GM23338 (cell line): ENCODE measurements around the gene SHISAL1. TPM values are rescaled to one million over a fixed set of nuclear protein-coding genes. Genes with fewer than 3 reads are reported as not detected.

ENCODE experiments used
- ATAC-seq: fragments of 200-7000 bp; cut with Tn5 transposase; 3 replicates; pipeline ENCODE4 v1.9.1; 2020
- DNase-seq: peaks from one replicate; pipeline ENCODE4 v3.0.0-alpha.2; 2015; ENCODE audit warnings: low spot score
- H2AFZ ChIP-seq: fragments of 200-600 bp; sonication (generic); 2 replicates; pipeline ENCODE4 v1.8.0; 2016; ENCODE audit warnings: antibody characterized with exemption, mild to moderate bottlenecking, moderate library complexity
- H3F3A ChIP-seq: fragments of 200-600 bp; sonication (generic); replicated peaks from 2 replicates; pipeline ENCODE4 v1.8.0; 2017; ENCODE audit warnings: antibody characterized with exemption, mixed run types, low read depth
- H3K27ac ChIP-seq: fragments of 200-600 bp; sonication (generic); 2 replicates; pipeline ENCODE4 v1.6.1; 2016; ENCODE audit warnings: low read depth
- H3K27me3 ChIP-seq: fragments of 200-600 bp; sonication (generic); 2 replicates; pipeline ENCODE4 v1.8.0; 2016; ENCODE audit warnings: mild to moderate bottlenecking, mixed run types, moderate library complexity; ENCODE audit not compliant: insufficient read depth
- H3K36me3 ChIP-seq: fragments of 200-600 bp; sonication (generic); 2 replicates; pipeline ENCODE4 v1.8.0; 2016; ENCODE audit warnings: mild to moderate bottlenecking; ENCODE audit not compliant: insufficient read depth
- H3K4me1 ChIP-seq: fragments of 200-600 bp; sonication (generic); 2 replicates; pipeline ENCODE4 v1.8.0; 2016; ENCODE audit warnings: mild to moderate bottlenecking, moderate library complexity; ENCODE audit not compliant: insufficient read depth
- H3K4me2 ChIP-seq: fragments of 200-600 bp; sonication (generic); 2 replicates; pipeline ENCODE4 v1.7.1; 2017; ENCODE audit warnings: mixed run types
- H3K4me3 ChIP-seq: fragments of 200-600 bp; sonication (generic); 2 replicates; pipeline ENCODE4 v1.6.1; 2016; ENCODE audit warnings: mixed run types
- H3K79me2 ChIP-seq: fragments of 200-600 bp; sonication (generic); replicated peaks from 2 replicates; pipeline ENCODE4 v1.8.0; 2017; ENCODE audit warnings: mild to moderate bottlenecking; ENCODE audit not compliant: insufficient read depth
- H3K9me2 ChIP-seq: fragments of 200-600 bp; sonication (generic); 2 replicates; pipeline ENCODE4 v1.8.0; 2017; ENCODE audit not compliant: insufficient read depth
- H4K20me1 ChIP-seq: fragments of 200-600 bp; sonication (generic); replicated peaks from 2 replicates; pipeline ENCODE4 v1.8.0; 2017; ENCODE audit warnings: mild to moderate bottlenecking; ENCODE audit not compliant: insufficient read depth
- H3K27ac Mint-ChIP-seq: 2 replicates; pipeline ENCODE4 v1.8.0; 2020; ENCODE audit warnings: inconsistent platforms, mild to moderate bottlenecking, moderate library complexity, mixed read lengths
- H3K27me3 Mint-ChIP-seq: 3 replicates; pipeline ENCODE4 v1.8.0; 2022; ENCODE audit warnings: low read depth, mild to moderate bottlenecking, moderate library complexity, mixed read lengths, inconsistent platforms; ENCODE audit not compliant: insufficient read depth, poor library complexity
- H3K36me3 Mint-ChIP-seq: 3 replicates; pipeline ENCODE4 v1.8.0; 2021; ENCODE audit warnings: low read depth, mild to moderate bottlenecking, inconsistent platforms, moderate library complexity, mixed read lengths
- H3K4me1 Mint-ChIP-seq: 3 replicates; pipeline ENCODE4 v1.8.0; 2020; ENCODE audit warnings: mild to moderate bottlenecking, inconsistent platforms, mixed read lengths
- H3K4me3 Mint-ChIP-seq: 3 replicates; pipeline ENCODE4 v1.8.0; 2021; ENCODE audit warnings: moderate library complexity, mild to moderate bottlenecking, inconsistent platforms, mixed read lengths
- H3K9me3 Mint-ChIP-seq: 3 replicates; pipeline ENCODE4 v1.8.0; 2020; ENCODE audit warnings: moderate library complexity, mild to moderate bottlenecking, inconsistent platforms, mixed read lengths
- JUNB ChIP-seq: IDR thresholded peaks from one replicate; pipeline ENCODE4 v1.6.1; 2016; ENCODE audit warnings: antibody characterized with exemption; ENCODE audit not compliant: unreplicated experiment
- NANOG ChIP-seq: IDR thresholded peaks from 2 replicates; pipeline ENCODE4 v1.6.1; 2016; ENCODE audit warnings: antibody characterized with exemption, borderline replicate concordance
- POLR2AphosphoS5 ChIP-seq: IDR thresholded peaks from 2 replicates; pipeline ENCODE4 v1.6.1; 2016; ENCODE audit warnings: antibody characterized with exemption, low read depth
- STAT1 ChIP-seq: IDR thresholded peaks from one replicate; pipeline ENCODE4 v1.6.1; 2016; ENCODE audit warnings: antibody characterized with exemption; ENCODE audit not compliant: unreplicated experiment
- polyA plus RNA-seq: library from polyadenylated mRNA; unstranded; fragments of >200 nt; fragmentation: Nextera tagmentation; extraction: Ambion mirVana; gene quantifications from 2 replicates; pipeline ENCODE4 v1.2.1, GENCODE V29; 2016
- total RNA-seq: library from RNA; depleted of rRNA; stranded (reverse); fragments of >200 nt; shearing (Covaris generic); gene quantifications from 2 replicates; pipeline ENCODE4 v1.2.3, GENCODE V29; 2014
- TF ChIP-seq, protein P1 (sequence below): IDR thresholded peaks from one replicate; pipeline ENCODE4 v1.6.1; 2018; ENCODE audit warnings: antibody characterized with exemption; ENCODE audit not compliant: unreplicated experiment
- TF ChIP-seq, protein P2 (sequence below): fragments of 250-450 bp; sonication (Bioruptor Pico); IDR thresholded peaks from 2 replicates; pipeline ENCODE4 v1.5.0; 2020; ENCODE audit warnings: mild to moderate bottlenecking, moderate library complexity

The SHISAL1 gene
- total and polyA plus RNA-seq, 2 experiments from 2014 or later, result 0.71 to 3.4 TPM

DNA sequence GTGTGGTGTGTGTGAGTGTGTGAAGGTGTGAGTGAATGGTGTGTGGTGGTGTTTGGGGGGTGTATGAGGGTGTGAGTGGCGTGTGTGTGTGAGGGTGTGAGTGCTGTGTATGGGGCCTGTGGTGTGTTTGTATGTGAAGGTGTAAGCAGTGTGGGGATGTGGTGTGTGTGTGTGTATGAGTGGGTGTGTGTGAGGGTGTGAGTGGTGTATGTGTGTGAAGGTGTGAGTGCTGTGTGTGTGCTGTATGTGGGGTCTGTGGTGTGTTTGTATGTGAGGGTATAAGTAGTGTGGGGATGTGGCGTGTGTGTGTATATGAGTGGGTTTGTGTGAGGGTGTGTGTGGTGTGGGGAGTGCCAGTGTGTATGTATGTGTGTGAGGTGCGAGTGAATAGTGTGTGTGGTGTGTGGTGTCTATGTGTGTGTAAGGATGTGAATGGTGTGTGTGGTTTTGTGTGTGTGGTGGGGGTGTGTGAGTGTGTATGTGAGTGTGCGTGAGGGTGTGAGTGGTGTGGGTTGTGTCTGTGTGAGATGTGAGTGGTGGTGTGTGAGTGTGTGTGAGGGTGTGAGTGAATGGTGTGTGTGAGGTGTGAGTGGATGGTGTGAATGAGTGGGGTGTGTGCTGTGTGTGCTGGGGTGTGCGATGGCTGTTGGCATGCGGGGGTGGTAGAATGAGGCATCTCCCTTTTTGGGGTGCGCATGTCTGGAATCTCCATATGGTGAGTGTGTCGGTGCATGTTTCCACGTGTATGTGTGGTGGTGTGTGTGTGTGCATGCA lies 22.5 kb upstream of the SHISAL1 start:
- no peak for ATAC-seq
- H3K4me3 ChIP-seq, result no peak overlapping the region
- no peaks in the 10 kb centered on the region for H3K79me2 ChIP-seq
- Mint-ChIP-seq H3K9me3 (no peaks in the 10 kb centered on the region; the same call in 2 of the 3 replicates), H3K4me3 (no peak overlapping the region), H3K27ac (no peak overlapping the region), H3K36me3 (no peaks in the 10 kb centered on the region; the same call in 2 of the 3 replicates), H3K27me3 (peaks cover 10% of the 10 kb centered on the region), H3K4me1 (peaks cover 15% of the 10 kb centered on the region)
- no peaks in the 10 kb centered on the region for H4K20me1 ChIP-seq
- H3F3A ChIP-seq, result 0 out of 2 replicates have a peak, but pooled peaks cover 6% of the 10 kb centered on the region
- no peak for TF ChIP-seq POLR2AphosphoS5
- TF ChIP-seq JUNB, result no peak
- TF ChIP-seq NANOG, result no peak
- TF ChIP-seq, protein P1, sequence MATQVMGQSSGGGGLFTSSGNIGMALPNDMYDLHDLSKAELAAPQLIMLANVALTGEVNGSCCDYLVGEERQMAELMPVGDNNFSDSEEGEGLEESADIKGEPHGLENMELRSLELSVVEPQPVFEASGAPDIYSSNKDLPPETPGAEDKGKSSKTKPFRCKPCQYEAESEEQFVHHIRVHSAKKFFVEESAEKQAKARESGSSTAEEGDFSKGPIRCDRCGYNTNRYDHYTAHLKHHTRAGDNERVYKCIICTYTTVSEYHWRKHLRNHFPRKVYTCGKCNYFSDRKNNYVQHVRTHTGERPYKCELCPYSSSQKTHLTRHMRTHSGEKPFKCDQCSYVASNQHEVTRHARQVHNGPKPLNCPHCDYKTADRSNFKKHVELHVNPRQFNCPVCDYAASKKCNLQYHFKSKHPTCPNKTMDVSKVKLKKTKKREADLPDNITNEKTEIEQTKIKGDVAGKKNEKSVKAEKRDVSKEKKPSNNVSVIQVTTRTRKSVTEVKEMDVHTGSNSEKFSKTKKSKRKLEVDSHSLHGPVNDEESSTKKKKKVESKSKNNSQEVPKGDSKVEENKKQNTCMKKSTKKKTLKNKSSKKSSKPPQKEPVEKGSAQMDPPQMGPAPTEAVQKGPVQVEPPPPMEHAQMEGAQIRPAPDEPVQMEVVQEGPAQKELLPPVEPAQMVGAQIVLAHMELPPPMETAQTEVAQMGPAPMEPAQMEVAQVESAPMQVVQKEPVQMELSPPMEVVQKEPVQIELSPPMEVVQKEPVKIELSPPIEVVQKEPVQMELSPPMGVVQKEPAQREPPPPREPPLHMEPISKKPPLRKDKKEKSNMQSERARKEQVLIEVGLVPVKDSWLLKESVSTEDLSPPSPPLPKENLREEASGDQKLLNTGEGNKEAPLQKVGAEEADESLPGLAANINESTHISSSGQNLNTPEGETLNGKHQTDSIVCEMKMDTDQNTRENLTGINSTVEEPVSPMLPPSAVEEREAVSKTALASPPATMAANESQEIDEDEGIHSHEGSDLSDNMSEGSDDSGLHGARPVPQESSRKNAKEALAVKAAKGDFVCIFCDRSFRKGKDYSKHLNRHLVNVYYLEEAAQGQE, result no peak
- no peak for TF ChIP-seq STAT1
- TF ChIP-seq, protein P2, sequence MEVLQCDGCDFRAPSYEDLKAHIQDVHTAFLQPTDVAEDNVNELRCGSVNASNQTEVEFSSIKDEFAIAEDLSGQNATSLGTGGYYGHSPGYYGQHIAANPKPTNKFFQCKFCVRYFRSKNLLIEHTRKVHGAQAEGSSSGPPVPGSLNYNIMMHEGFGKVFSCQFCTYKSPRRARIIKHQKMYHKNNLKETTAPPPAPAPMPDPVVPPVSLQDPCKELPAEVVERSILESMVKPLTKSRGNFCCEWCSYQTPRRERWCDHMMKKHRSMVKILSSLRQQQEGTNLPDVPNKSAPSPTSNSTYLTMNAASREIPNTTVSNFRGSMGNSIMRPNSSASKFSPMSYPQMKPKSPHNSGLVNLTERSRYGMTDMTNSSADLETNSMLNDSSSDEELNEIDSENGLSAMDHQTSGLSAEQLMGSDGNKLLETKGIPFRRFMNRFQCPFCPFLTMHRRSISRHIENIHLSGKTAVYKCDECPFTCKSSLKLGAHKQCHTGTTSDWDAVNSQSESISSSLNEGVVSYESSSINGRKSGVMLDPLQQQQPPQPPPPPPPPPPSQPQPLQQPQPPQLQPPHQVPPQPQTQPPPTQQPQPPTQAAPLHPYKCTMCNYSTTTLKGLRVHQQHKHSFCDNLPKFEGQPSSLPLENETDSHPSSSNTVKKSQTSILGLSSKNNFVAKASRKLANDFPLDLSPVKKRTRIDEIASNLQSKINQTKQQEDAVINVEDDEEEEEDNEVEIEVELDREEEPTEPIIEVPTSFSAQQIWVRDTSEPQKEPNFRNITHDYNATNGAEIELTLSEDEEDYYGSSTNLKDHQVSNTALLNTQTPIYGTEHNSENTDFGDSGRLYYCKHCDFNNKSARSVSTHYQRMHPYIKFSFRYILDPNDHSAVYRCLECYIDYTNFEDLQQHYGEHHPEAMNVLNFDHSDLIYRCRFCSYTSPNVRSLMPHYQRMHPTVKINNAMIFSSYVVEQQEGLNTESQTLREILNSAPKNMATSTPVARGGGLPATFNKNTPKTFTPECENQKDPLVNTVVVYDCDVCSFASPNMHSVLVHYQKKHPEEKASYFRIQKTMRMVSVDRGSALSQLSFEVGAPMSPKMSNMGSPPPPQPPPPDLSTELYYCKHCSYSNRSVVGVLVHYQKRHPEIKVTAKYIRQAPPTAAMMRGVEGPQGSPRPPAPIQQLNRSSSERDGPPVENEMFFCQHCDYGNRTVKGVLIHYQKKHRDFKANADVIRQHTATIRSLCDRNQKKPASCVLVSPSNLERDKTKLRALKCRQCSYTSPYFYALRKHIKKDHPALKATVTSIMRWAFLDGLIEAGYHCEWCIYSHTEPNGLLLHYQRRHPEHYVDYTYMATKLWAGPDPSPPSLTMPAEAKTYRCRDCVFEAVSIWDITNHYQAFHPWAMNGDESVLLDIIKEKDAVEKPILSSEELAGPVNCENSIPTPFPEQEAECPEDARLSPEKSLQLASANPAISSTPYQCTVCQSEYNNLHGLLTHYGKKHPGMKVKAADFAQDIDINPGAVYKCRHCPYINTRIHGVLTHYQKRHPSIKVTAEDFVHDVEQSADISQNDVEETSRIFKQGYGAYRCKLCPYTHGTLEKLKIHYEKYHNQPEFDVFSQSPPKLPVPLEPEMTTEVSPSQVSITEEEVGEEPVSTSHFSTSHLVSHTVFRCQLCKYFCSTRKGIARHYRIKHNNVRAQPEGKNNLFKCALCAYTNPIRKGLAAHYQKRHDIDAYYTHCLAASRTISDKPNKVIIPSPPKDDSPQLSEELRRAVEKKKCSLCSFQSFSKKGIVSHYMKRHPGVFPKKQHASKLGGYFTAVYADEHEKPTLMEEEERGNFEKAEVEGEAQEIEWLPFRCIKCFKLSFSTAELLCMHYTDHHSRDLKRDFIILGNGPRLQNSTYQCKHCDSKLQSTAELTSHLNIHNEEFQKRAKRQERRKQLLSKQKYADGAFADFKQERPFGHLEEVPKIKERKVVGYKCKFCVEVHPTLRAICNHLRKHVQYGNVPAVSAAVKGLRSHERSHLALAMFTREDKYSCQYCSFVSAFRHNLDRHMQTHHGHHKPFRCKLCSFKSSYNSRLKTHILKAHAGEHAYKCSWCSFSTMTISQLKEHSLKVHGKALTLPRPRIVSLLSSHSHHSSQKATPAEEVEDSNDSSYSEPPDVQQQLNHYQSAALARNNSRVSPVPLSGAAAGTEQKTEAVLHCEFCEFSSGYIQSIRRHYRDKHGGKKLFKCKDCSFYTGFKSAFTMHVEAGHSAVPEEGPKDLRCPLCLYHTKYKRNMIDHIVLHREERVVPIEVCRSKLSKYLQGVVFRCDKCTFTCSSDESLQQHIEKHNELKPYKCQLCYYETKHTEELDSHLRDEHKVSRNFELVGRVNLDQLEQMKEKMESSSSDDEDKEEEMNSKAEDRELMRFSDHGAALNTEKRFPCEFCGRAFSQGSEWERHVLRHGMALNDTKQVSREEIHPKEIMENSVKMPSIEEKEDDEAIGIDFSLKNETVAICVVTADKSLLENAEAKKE (CRISPR knock-in tag), result no peak
- H2AFZ ChIP-seq, result no peak overlapping the region
- H3K9me2 ChIP-seq, result no peaks in the 10 kb centered on the region
- H3K4me1 ChIP-seq, result peaks cover 6% of the 10 kb centered on the region
- no peak overlapping the region for H3K27ac ChIP-seq
- peaks cover 21% of the 10 kb centered on the region for H3K27me3 ChIP-seq
- H3K4me2 ChIP-seq, result no peak overlapping the region
- no peaks in the 10 kb centered on the region for H3K36me3 ChIP-seq
- no peak for DNase-seq
